GOT3 (cell line): Measurements from ENCODE around the gene DNAJC15.

Experiments
- DNase-seq: peaks from one replicate; lab custom pipeline; 2025; ENCODE audit warnings: mixed read lengths; lab: John Stamatoyannopoulos, UW

DNAJC15 gene

GRCh38 chr13:43154156-43154651, 130.8 kb downstream of the DNAJC15 start:
- no peak for DNase-seq

GRCh38 chr13:43154839-43155238, 131.5 kb downstream of the DNAJC15 start:
- DNase-seq = no peak

GRCh38 chr13:43156916-43157315, 133.5 kb downstream of the DNAJC15 start:
- no peak for DNase-seq

GRCh38 chr13:43157796-43158195, 134.4 kb downstream of the DNAJC15 start:
- no peak for DNase-seq

- no peak for DNase-seq
Measured at GRCh38 chr13:43158516-43158915, 135.1 kb downstream of the DNAJC15 start.

GRCh38 chr13:43159026-43159461, 135.7 kb downstream of the DNAJC15 start:
- no peak for DNase-seq
